GM11168 (cell line): ENCODE measurements around the gene GCA.

ENCODE experiments used
- in situ Hi-C: fragments of 300-500 bp; cut with MboI; formaldehyde crosslinking; loops from one replicate; pipeline ENCODE4 v1.12.0; 2022; ENCODE audit warnings: low sequenced_read_pairs; ENCODE audit not compliant: unreplicated experiment

The GCA gene

GRCh38 chr2:162401871-162402270, 57.9 kb downstream of the GCA start:
- in situ Hi-C loops, result no loop called here

- in situ Hi-C loops, result no loop called here
These were observed 60.0 kb downstream of the GCA start for GRCh38 chr2:162403884-162404283.
